HepG2 (cell line): Measurements from ENCODE around the gene THEM5.

Experiments
- KLF6 ChIP-seq: IDR thresholded peaks from 2 replicates; pipeline ENCODE4 v1.8.0; 2016; ENCODE audit warnings: missing biosample characterization, missing genetic modification reagents
- ZNF12 ChIP-seq: sonication (generic); formaldehyde crosslinking; IDR thresholded peaks from 2 replicates; pipeline ENCODE4 v1.5.0; 2020; ENCODE audit warnings: missing genetic modification reagents
- ZNF224 ChIP-seq: sonication (generic); formaldehyde crosslinking; IDR thresholded peaks from 2 replicates; pipeline ENCODE4 v1.5.0; 2020; ENCODE audit warnings: mild to moderate bottlenecking, missing genetic modification reagents
- ZNF503 ChIP-seq: sonication (generic); formaldehyde crosslinking; IDR thresholded peaks from 2 replicates; pipeline ENCODE4 v1.4.0; 2020; ENCODE audit warnings: missing genetic modification reagents

- no peak for TF ChIP-seq ZNF12 (CRISPR knock-in tag)
- TF ChIP-seq ZNF224 (CRISPR knock-in tag): no peak
- no peak for TF ChIP-seq ZNF503
- no peak for TF ChIP-seq KLF6 (CRISPR knock-in tag)
Observed at GRCh38 chr1:151814971-151815545, 38.5 kb downstream of the THEM5 start.
